OCI-LY3 (cell line): ENCODE data around the gene NEK5.

Source experiments
- H2AFZ ChIP-seq: fragments of 200-600, 300-600 bp; shearing (Covaris generic); 2 replicates; pipeline ENCODE4 v1.6.0; 2014; ENCODE audit warnings: antibody characterized with exemption, low read depth, low read length
- H3K27ac ChIP-seq: fragments of 200-600, 300-600 bp; sonication (generic); 2 replicates; pipeline ENCODE4 v1.5.1; 2014; ENCODE audit warnings: mild to moderate bottlenecking, low read length, moderate library complexity, mixed read lengths
- H3K27me3 ChIP-seq: fragments of 200-600, 300-600 bp; sonication (generic); 2 replicates; pipeline ENCODE4 v1.6.1; 2014; ENCODE audit warnings: low read depth, low read length, mixed read lengths
- H3K36me3 ChIP-seq: fragments of 200-600, 300-600 bp; sonication (generic); replicated peaks from 2 replicates; pipeline ENCODE3; 2014; ENCODE audit warnings: low read depth, low read length, mixed read lengths
- H3K4me1 ChIP-seq: fragments of 300-600, 200-600 bp; sonication (generic); 2 replicates; pipeline ENCODE4 v1.6.1; 2014; ENCODE audit warnings: low read length, mixed read lengths
- H3K4me2 ChIP-seq: fragments of 200-600, 300-600 bp; sonication (generic); 2 replicates; pipeline ENCODE4 v1.6.1; 2014; ENCODE audit warnings: low read length, mixed read lengths
- H3K4me3 ChIP-seq: fragments of 300-600, 200-600 bp; sonication (generic); 2 replicates; pipeline ENCODE4 v1.5.1; 2014; ENCODE audit warnings: antibody characterized with exemption, mild to moderate bottlenecking, low read length, moderate library complexity
- H3K79me2 ChIP-seq: fragments of 300-600, 200-600 bp; shearing (Covaris generic); 2 replicates; pipeline ENCODE4 v1.6.1; 2014; ENCODE audit warnings: mild to moderate bottlenecking, low read length, mixed read lengths
- H3K9ac ChIP-seq: fragments of 300-600, 200-600 bp; shearing (Covaris generic); 2 replicates; pipeline ENCODE4 v1.6.0; 2014; ENCODE audit warnings: mild to moderate bottlenecking, low read length, moderate library complexity
- H3K9me3 ChIP-seq: fragments of 200-600, 300-600 bp; shearing (Covaris generic); 2 replicates; pipeline ENCODE4 v1.6.1; 2014; ENCODE audit warnings: low read length, mixed read lengths; ENCODE audit not compliant: insufficient read depth
- H4K20me1 ChIP-seq: fragments of 200-600, 300-600 bp; sonication (generic); 2 replicates; pipeline ENCODE4 v1.6.1; 2016; ENCODE audit warnings: low read length, mixed read lengths; ENCODE audit not compliant: insufficient read depth
- CTCF ChIP-seq: fragments of 200-600, 300-600 bp; sonication (generic); IDR thresholded peaks from 2 replicates; pipeline ENCODE4 v1.5.1; 2014; ENCODE audit warnings: antibody characterized with exemption, low read length, low read depth
- EZH2phosphoT487 ChIP-seq: fragments of 200-600 bp; shearing (Covaris generic); IDR thresholded peaks from 2 replicates; pipeline ENCODE4 v1.6.1; 2018; ENCODE audit warnings: antibody characterized with exemption, mixed run types, low read depth

The NEK5 gene

DNA sequence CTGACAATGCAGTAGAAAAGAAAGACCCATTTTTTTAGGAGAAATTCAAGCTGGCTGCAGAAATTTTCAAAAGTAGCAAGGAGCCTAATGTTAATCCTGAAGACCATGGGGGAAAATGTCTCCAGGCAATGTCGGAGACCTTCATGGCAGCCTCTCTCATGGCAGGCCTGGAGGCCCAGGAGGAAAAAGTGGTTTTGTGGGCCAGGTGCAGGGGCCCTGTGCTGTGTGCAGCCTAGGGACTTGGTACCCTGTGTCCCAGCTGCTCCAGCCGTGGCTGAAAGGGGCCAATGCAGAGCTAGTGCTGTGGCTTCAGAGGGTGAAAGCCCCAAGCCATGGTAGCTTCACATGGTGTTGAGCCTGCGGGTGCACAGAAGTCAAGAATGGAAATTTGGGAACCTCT is 112.6 kb downstream of the NEK5 start:
- TF ChIP-seq EZH2phosphoT487 (no peak), CTCF (no peak)
- Histone ChIP-seq H3K36me3 (peaks cover 13% of the 10 kb centered on the region), H2AFZ (no peak overlapping the region), H3K9ac (no peak overlapping the region), H3K9me3 (no peaks in the 10 kb centered on the region), H3K27ac (no peak overlapping the region), H3K79me2 (peaks cover 49% of the 10 kb centered on the region), H4K20me1 (no peaks in the 10 kb centered on the region), H3K4me3 (no peak overlapping the region), H3K4me1 (peaks cover 8% of the 10 kb centered on the region), H3K4me2 (no peak overlapping the region), H3K27me3 (no peaks in the 10 kb centered on the region; the same call in 1 of the 2 replicates)

DNA sequence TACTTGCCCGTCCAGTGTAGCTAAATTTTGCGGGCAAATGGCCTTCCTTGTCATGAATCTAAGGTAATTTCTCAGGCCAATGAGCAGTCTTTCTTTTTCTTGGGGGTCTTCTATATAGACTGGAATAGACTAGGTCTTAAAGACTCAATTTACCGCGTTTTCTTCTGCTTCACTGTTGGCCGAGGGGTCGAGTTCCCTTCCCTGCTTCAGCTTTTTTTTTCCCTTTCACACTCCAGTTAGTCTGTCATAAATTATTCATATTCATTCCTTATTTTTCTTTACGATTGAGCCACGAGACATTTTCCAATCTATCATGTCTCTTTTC is 116.4 kb downstream of the NEK5 start:
- peaks cover 40% of the 10 kb centered on the region for H3K79me2 ChIP-seq
- peak overlapping the region; percentile 82 for H3K4me2 ChIP-seq
- peaks cover 13% of the 10 kb centered on the region for H3K4me1 ChIP-seq

DNA sequence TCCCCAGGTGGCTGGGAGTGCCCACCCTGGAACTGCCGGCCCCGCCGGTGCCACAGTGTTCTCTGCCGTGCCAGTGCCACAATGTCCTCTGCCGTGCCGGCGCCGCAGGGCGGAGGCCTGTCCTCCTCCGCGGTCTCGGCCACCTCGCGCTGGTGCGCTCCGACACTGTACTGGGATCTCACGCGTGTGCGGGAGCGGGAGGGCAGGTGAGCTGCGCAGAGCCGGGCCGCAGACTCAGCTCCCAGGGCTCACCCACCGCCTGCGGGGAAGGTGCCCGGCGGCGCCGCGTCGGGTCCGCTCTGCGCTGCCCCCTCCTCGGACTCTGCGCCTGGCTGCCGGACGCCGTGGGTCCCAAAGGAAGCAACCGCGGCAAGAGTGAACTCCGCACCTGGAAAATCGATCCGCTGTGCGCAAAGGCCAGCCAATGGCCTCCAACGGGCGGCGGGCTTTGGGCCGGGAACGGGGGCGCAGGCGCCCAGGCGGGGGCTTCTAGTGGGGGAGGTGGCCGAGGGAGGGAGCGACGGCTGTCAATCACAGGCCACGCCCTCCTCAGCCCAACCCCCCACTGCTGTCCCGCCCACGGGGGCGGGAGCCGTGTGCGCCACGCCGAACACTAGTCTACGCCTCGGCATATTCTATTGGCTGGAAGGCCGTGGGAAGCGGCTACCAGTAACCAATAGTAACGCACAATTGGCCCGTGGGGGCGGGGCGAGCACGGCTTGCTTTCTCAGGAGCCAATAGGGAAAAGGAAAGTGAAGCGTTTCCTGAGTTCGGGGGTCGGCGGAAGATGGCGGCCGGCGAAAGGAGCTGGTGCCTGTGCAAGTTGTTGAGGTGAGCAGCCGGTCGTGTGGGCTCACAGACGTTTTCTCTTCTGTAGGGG is 117.0 kb downstream of the NEK5 start, which contains the start of gene ALG11:
ALG11 (plus strand) TSS at position 767 of the 880 bp plus-strand sequence; CDS start at position 788, 21 bp downstream.
- Histone ChIP-seq H3K9ac (peak within 1 kb of the TSS; percentile 74), H3K4me3 (peak within 1 kb of the TSS; percentile 86), H3K36me3 (no peaks in the 10 kb centered on the region), H4K20me1 (no peaks in the 10 kb centered on the region), H3K27me3 (peaks cover 17% of the 10 kb centered on the region), H3K79me2 (peaks cover 39% of the 10 kb centered on the region), H2AFZ (peak within 1 kb of the TSS; percentile 74), H3K9me3 (no peaks in the 10 kb centered on the region), H3K4me1 (peaks cover 13% of the 10 kb centered on the region), H3K4me2 (peak within 1 kb of the TSS; percentile 82), H3K27ac (no peak within 1 kb of the TSS)
- TF ChIP-seq EZH2phosphoT487, result no peak
- no peak for TF ChIP-seq CTCF

More for the DNA sequence above, 116.4 kb downstream of the NEK5 start:
- Histone ChIP-seq H3K36me3 (no peaks in the 10 kb centered on the region), H3K9me3 (no peaks in the 10 kb centered on the region), H4K20me1 (no peaks in the 10 kb centered on the region), H3K4me3 (peak overlapping the region; percentile 86), H2AFZ (peak overlapping the region; percentile 67), H3K27ac (no peak overlapping the region), H3K9ac (peak overlapping the region; percentile 74), H3K27me3 (peaks cover 17% of the 10 kb centered on the region)
- TF ChIP-seq CTCF (no peak), EZH2phosphoT487 (no peak)

DNA sequence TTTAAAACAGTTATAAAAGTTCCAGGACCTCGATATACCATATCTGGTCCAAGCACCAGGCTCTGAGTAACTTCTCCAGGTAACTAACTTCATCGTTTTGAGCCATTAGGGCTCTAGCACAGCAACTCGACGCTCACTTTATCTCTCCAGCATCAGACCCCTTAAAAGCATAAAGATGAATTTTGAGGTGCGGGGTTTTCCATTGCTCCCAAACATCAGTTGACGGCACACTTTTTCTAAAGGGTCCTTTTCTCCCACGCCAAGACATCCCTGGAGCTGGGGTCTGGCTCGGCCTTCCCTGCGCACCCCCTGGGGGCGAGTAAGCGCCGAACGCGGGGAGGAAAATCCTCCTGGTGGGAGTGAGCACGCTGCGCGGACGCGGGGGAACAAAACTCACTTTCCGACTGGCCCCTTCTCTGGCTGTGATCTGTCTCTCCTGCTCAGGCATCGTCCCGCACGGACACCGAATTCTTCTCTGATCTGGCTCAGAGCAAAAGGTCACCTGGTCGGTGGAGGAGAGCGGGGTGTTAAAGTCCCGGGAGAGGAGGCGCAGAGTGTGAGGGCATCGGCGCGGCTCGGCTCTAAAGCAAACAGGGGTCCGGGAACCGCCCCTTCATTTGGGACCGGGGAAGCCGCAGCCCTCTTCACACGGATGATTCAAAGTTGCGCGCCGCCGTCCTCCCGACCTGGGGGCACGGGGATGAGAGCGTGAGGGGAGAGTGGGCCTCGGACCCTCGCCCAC is 117.8 kb downstream of the NEK5 start, which contains the start of gene ATP7B:
ATP7B (minus strand) TSS at position 561 of the 742 bp plus-strand sequence; CDS start at position 448, 113 bp downstream.
- peak within 1 kb of the TSS; percentile 82 for H3K4me2 ChIP-seq
- no peak for TF ChIP-seq CTCF
- no peak for TF ChIP-seq EZH2phosphoT487
- peak within 1 kb of the TSS; percentile 74 for H3K9ac ChIP-seq
- peaks cover 13% of the 10 kb centered on the region for H3K4me1 ChIP-seq
- H3K36me3 ChIP-seq, result no peaks in the 10 kb centered on the region
- peaks cover 34% of the 10 kb centered on the region for H3K79me2 ChIP-seq
- no peaks in the 10 kb centered on the region for H4K20me1 ChIP-seq
- no peak within 1 kb of the TSS for H3K27ac ChIP-seq
- H3K4me3 ChIP-seq, result peak within 1 kb of the TSS; percentile 86
- H3K27me3 ChIP-seq, result peaks cover 17% of the 10 kb centered on the region
- peak within 1 kb of the TSS; percentile 74 for H2AFZ ChIP-seq
- no peaks in the 10 kb centered on the region for H3K9me3 ChIP-seq
